Stimulated activated CD8-positive, alpha-beta memory T cell treated with anti-CD3 and anti-CD28 coated beads, Interleukin-12 subunit alpha, Interleukin-12 subunit beta, amount 100 ng/mL, for 1 hour (primary cell): ENCODE results near the gene CEP20.

Experiments
- DNase-seq: peaks from one replicate; pipeline ENCODE4 v3.0.0-alpha.2; 2020; ENCODE audit warnings: low read depth

Gene CEP20

GRCh38 chr16:15897834-15898254, 9.4 kb upstream of the CEP20 start:
- no peak for DNase-seq

DNA sequence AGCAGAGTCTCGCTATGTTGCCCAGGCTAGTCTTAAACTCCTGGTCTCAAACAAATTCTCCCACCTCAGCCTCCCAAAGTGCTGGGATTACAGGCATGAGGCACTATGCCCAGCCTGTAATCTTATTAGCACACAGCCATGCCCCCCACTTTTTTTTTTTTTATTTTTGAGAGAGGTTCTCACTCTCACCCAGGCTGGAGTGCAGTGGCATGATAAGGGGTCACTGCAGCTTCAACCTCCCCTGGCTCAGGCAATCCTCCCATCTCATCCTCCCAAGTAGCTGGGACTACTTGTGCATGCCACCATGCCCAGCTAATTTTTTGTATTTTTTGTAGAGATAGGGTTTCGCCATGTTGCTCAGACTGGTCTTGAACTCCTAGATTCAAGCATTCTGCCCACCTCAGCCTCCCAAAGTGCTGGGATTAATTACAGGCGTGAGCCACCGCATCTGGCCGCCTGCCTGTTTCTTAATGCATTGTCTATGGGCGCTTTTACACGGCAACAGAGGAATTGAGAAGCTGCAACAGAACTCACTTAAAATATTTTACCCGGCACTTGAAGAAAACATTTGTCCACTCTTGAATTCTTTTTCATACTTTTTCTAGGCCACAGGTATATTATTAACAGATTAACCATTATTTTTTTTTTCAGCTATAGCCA, 8.8 kb upstream of the CEP20 start:
- DNase-seq: no peak

- DNase-seq: no peak
Measured at GRCh38 chr16:15894571-15895374, 6.4 kb upstream of the CEP20 start.

- DNase-seq: no peak
Measured at GRCh38 chr16:15891508-15891907, 3.1 kb upstream of the CEP20 start.

DNA sequence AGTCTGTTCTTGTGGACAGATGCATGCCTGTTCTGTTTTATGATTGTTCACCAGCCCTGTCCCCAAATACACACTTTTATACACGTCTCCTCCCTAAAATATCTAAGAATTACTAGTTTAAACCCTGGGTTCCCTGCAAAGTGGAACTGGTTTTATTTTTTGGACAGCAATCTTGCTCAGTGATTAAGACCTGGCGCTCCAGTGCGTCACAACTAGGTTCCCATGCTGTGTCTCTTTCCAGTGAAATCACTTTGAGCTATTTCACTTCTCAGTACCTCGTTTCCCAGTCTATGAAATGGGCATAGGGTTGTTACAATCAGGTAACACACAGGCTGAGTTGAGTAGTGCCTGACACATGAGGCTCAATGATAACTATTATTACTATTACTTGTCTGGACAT, 1.1 kb downstream of the CEP20 start:
- DNase-seq: no peak

- DNase-seq: no peak
Measured at GRCh38 chr16:15886078-15886477, 2.3 kb downstream of the CEP20 start.

DNA sequence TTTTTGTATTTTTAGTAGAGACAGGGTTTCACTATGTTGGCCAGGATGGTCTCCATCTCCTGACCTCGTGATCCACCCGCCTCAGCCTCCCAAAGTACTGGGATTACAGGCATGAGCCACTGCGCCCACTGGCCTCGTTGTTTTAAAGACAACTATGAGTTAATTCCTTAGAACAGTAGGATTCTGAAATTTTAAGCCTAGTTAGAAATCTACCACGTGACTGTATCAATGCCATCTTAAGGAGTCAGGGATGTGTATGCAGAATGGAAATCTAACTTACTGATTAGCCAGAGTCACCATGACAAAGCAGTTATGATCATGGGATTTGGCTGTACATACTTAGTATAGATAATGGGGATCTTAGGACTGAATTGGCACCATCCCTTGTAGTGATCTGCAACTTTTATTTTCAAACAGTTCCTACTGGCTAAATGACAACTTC, 2.8 kb downstream of the CEP20 start:
- no peak for DNase-seq

- no peak for DNase-seq
Measured at GRCh38 chr16:15882563-15882962, 5.8 kb downstream of the CEP20 start.

DNA sequence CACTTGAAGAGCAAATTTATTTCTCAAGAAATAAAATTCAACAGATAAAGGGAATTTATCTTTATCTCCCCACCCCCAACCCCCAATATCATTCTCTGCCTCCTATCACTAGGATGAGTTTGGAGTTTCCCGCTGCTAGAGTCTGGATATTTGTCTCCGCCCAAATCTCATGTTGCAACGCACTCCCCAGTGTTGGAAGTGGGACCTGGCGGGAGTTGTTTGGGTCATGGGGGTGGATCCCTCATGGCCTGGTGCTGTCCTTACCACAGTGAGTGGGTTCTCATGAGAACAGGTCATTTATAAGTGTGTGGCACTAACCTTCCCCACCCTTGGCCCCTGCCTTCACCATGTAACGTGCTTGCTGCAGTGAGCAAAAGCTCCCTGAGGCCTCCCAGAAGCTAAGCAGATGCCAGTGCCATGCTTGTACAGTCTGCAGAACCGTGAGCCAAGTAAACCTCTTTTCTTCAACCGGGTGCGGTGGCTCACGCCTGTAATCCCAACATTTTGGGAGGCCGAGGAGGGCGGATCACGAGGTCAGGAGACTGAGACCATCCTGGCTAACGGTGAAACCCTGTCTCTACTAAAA, 6.5 kb downstream of the CEP20 start:
- no peak for DNase-seq

DNA sequence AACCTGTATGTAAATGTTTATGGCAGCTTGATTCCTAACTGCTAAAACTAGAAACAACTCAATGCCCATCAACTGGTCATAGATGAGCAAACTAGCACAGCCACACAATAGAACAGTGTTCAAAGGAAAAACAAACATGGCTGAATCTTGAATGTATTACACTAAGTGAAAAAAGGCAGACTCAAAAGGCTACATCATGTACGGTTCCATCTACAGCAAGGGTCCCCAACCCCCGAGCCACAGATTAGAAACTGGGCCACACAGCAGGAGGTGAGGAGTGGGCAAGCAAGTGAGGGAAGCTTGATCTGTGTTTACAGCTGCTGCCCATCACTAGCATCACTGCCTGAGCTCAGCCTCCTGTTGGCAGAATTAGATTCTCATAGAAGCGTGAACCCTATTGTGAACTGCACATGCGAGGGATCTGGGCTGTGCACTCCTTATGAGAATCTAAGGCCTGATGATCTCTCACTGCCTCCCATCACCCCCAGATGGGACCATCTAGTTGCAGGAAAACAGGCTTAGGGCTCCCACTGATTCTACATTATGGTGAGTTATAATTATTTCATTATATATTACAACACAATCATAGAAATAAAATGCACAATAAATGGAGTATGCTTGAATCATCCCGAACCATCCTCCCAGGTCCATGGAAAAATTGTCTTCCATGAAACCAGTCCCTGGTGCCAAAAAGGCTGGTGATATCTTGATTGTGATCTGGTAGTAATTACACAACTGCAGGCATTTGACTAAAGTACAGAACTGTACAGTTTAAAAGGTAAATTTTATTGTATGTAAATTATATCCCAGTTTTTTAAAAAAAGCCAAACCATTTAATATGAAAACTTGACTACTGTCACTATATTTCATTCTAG, 7.7 kb downstream of the CEP20 start:
- no peak for DNase-seq

GRCh38 chr16:15879255-15879811, 9.1 kb downstream of the CEP20 start:
- DNase-seq: no peak

GRCh38 chr16:15876503-15876902, 11.9 kb downstream of the CEP20 start:
- DNase-seq: no peak

DNA sequence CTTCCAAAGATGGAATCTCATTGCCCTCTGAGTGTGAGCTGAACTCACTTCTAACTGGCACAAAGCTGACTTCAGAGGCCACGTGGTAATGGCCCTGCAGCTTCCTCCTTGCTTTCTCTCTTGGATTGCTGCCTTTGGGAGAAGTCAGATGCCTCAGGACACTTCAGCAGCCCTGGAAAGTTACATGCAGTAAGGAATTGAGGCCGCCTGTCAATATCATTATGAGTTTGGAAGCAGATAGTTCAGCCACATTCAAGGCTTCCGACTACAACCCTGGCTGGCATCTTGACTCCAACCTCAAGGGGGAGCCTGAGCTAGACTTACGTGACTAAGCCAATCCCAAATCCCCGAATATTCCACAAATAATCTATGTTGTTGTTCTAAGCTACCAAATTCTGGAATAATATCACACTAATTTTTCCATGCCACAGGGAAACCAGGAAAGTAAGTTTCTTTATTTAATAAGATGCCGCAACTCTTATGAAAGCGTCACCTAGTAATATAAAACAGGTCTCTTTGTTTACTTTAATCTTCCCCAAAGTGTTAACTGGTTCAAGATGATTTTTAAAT, 13.6 kb downstream of the CEP20 start:
- no peak for DNase-seq

GRCh38 chr16:15873737-15874136, 14.7 kb downstream of the CEP20 start:
- no peak for DNase-seq

DNA sequence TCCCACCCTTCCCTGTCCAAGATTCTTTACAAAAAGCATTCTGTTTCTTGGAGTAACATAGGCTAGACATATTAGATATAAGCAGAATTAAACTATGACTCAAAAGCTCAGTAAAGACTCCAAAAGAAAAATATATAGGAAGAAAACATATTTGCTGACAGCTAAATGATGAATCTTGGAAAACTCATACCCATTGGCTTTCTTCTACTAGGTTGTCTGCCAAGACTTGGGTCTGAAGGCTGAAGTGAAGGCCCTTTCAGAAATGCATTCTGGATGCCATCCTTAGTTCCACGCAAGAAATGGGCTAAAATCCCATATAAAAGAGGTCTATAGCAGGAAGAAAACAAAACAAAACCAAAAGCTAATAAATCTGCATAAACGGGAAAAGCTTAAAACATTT, 15.1 kb downstream of the CEP20 start:
- DNase-seq: no peak

DNA sequence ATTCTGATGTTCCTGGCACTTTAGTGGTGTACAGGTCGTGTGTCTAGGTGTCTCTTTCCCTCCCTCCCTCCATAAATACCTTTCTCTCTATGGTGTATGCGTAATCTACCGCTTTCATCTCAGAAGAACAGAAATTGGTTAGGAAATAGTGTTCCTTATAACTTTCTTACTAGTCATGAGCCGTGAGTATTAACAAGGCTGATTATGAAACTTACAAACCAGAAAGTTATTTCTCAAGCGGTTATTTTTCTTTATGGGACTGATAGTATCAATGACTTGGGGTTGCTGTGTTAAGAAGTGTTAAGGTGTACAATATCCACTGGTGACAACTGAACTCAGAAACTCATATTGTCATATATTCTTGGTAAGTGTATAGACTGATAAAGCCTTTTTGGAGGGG, 18.4 kb downstream of the CEP20 start:
- DNase-seq: no peak

GRCh38 chr16:15866451-15866850, 22.0 kb downstream of the CEP20 start:
- no peak for DNase-seq

- no peak for DNase-seq
Measured at GRCh38 chr16:15865742-15866141, 22.7 kb downstream of the CEP20 start.

DNA sequence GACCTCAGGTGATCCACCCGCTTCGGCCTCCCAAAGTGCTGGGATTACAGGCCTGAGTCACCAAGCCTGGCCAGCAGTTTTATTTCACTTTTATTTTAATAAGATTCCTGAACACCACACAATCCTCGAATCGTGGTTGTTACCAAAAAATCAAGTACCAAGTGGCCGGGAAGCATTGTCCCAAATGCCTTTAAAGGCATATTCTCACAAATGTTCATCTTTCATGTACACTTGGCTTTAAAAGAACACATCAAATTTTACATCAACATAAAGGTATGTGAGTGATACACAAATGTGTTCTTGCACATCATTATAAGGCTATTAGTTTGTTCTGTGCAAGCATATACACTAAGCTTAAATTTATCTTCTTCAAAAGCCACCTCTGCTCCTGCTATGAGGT, 23.5 kb downstream of the CEP20 start:
- no peak for DNase-seq

DNA sequence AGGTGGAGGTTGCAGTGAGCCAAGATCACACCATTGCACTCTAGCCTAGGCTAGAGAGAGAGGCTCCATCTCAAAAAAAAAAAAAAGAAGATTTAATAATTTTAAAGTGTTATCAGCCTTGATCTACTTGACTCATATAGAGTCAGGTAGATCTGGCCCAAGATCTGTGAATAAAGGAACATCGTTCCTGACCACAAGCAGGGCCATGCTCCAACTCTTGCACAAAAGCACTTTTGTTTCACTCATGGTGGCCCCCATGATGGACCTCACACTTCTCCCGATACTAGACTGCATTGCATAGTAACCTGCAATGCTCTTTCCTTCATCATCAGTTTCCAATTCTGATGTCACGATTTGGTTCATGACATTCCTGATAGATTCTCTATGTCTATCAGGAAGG, 26.4 kb downstream of the CEP20 start:
- DNase-seq: no peak

- no peak for DNase-seq
Measured at GRCh38 chr16:15858921-15859668, 29.3 kb downstream of the CEP20 start.
